Neuron (in vitro differentiated cells): ENCODE results near the gene MRPL32.
"Not testable (repeated sequence)": the region's sequence is repeated elsewhere in the genome, so short reads cannot be mapped to it uniquely, and the experiment has no call there.

Experiments
- H2AFZ ChIP-seq: one replicate; pipeline ENCODE4 v1.6.1; 2013; ENCODE audit warnings: low read depth, mild to moderate bottlenecking, inconsistent platforms, low read length, moderate library complexity
- H3K27me3 ChIP-seq: one replicate; pipeline ENCODE4 v1.6.1; 2013; ENCODE audit warnings: low read length; ENCODE audit not compliant: insufficient read depth
- H3K36me3 ChIP-seq: one replicate; pipeline ENCODE4 v1.6.1; 2013; ENCODE audit warnings: low read length; ENCODE audit not compliant: insufficient read depth
- H3K4me1 ChIP-seq: one replicate; pipeline ENCODE4 v1.6.1; 2013; ENCODE audit warnings: low read length; ENCODE audit not compliant: insufficient read depth
- H3K4me3 ChIP-seq: 2 replicates; pipeline ENCODE4 v1.5.1; 2013; ENCODE audit warnings: mild to moderate bottlenecking, low read length, moderate library complexity
- H3K9me3 ChIP-seq: one replicate; pipeline ENCODE4 v1.6.1; 2013; ENCODE audit warnings: low read length

The MRPL32 gene

DNA sequence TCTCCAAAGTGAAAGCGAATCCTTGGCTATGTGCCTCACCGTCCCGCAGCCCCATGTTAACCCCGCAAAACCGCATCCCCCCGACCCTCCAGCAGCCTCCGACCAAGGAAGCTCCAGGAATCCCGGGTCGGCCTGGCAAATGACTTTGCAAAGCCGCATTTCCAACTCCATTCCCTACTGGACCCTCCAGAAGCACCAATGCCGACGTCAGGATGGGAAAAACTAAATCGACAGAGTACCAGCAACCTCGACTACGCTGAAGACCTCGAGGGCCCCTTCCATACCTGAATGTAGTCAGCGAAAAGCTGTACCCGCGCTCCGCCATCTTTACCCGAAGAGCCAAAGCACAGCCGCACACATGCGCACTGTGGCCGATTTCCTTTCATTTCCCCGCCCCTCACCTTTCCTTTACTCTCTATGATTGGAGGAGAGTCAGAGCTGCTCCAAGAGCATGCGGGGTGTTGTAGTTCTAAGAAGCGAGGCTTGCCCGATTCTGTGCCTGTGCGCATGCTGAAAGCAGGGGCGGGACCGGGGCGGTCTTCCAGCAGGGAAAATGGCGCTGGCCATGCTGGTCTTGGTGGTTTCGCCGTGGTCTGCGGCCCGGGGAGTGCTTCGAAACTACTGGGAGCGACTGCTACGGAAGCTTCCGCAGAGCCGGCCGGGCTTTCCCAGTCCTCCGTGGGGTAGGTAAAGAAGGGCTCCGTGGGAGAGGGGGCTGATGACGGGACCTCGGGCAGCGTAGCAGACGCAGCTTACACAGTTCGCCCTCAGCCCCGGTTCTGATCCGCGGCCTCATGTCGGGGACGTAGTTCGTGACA is at the start of gene MRPL32, which contains the start of gene PSMA2:
Gene MRPL32 (plus strand): TSS at position 543 of the 818 bp plus-strand sequence. CDS start 11 bp downstream, at position 554.
Gene PSMA2 (minus strand): TSS at position 341 of the 818 bp plus-strand sequence. CDS start 16 bp downstream, at position 325.
- Histone ChIP-seq H3K4me1 (peaks cover 13% of the 10 kb centered on the region), H3K9me3 (no peaks in the 10 kb centered on the region), H3K27me3 (no peaks in the 10 kb centered on the region), H2AFZ (peak within 1 kb of the TSS; percentile 84), H3K36me3 (peaks cover 20% of the 10 kb centered on the region), H3K4me3 (peak within 1 kb of the TSS; percentile 85)

DNA sequence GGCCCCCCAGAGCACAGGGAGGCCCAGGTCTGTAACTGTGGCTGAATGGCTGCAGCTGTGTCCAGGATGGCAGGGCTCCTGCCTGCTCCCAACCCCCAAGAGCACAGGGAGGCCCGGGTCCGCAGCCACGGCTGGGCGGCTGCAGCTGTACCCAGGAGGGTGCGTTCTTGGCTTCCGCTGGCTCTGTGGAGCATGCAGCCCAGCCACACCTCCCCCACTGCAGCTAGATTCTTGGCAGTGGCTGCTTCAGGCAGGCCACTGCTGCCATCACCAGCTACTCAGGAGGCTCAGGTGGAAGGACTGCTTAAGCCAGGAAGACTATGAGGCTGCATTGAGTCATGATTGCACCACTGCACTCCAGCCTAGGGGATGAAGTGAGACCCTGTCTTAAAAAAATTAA is 48.2 kb upstream of the MRPL32 start:
- H3K36me3 ChIP-seq: no peaks in the 10 kb centered on the region
- peaks cover 4% of the 10 kb centered on the region for H3K9me3 ChIP-seq
- no peak overlapping the region for H3K4me3 ChIP-seq
- H3K27me3 ChIP-seq: no peaks in the 10 kb centered on the region
- H2AFZ ChIP-seq: no peak overlapping the region
- peaks cover 1% of the 10 kb centered on the region for H3K4me1 ChIP-seq

DNA sequence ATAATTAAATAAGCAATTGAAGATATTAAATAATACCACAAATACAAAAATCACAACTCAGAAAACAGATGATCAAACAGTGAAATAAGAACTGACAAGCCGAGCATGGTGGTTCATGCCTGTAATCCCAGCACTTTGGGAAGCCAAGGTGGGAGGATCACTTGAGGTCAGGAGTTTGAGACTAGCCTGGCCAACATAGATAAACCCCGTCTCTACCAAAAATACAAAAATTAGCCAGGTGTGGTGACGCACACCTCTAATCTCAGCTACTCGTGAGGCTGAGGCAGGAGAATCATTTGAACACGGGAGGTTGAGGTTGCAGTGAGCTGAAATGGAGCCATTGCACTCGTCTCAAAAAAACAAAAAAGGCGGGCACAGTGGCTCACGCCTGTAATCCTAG is 47.0 kb upstream of the MRPL32 start:
- not testable (repeated sequence) for H2AFZ ChIP-seq, H3K36me3 ChIP-seq, H3K4me1 ChIP-seq, H3K9me3 ChIP-seq, H3K27me3 ChIP-seq, H3K4me3 ChIP-seq

DNA sequence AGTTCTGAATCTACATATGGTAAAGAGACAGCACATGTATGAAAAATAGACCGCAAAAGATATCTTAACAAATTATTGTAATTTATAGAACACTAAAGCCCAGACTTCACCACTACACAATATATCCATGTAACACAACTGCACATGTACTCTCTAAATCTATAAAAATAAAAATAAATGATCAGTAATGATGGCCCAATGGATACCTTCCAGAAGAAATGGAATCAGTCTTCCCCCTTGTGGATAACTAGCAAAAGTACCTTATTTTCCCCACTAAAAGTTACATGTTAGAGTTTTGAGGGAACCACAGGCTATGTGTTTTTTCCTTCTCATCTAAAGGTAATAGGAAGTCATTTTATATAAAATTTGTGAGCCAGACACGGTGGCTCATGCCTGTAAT is 46.0 kb upstream of the MRPL32 start:
- Histone ChIP-seq H3K4me3 (no peak overlapping the region), H3K4me1 (peaks cover 6% of the 10 kb centered on the region), H3K9me3 (peaks cover 4% of the 10 kb centered on the region), H3K36me3 (no peaks in the 10 kb centered on the region), H3K27me3 (no peaks in the 10 kb centered on the region), H2AFZ (no peak overlapping the region)

DNA sequence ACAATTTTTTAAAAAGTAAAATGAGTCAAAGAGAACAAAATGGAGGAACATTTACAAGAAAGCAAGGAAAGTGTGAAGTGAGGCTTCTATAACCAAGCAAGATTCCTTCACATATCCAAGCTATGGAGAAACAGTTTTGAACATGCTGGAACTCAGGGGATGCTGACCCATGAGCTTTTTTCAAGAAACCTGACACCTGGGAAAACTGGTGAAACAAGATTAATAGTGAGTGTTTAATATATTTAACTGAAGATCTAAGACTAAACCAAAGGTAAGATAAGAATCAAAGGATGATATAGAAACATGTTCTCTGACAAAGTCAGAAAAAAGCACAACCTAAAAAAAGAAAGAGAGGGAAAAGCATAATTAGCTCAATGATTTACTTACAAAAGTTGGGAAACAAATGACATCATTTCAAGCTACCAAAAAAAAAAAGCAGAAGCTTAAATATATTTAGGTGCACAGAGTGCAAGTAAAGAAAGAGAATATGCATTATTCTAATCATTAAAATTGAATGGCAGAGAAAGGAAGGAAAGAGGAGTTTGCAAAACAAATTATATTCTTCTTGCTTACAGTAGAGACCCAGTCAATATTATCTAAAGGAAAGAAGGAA is 45.2 kb upstream of the MRPL32 start:
- no peaks in the 10 kb centered on the region for H3K27me3 ChIP-seq
- H3K4me3 ChIP-seq: no peak overlapping the region
- peaks cover 6% of the 10 kb centered on the region for H3K4me1 ChIP-seq
- H3K9me3 ChIP-seq: peaks cover 4% of the 10 kb centered on the region
- H2AFZ ChIP-seq: no peak overlapping the region
- no peaks in the 10 kb centered on the region for H3K36me3 ChIP-seq

DNA sequence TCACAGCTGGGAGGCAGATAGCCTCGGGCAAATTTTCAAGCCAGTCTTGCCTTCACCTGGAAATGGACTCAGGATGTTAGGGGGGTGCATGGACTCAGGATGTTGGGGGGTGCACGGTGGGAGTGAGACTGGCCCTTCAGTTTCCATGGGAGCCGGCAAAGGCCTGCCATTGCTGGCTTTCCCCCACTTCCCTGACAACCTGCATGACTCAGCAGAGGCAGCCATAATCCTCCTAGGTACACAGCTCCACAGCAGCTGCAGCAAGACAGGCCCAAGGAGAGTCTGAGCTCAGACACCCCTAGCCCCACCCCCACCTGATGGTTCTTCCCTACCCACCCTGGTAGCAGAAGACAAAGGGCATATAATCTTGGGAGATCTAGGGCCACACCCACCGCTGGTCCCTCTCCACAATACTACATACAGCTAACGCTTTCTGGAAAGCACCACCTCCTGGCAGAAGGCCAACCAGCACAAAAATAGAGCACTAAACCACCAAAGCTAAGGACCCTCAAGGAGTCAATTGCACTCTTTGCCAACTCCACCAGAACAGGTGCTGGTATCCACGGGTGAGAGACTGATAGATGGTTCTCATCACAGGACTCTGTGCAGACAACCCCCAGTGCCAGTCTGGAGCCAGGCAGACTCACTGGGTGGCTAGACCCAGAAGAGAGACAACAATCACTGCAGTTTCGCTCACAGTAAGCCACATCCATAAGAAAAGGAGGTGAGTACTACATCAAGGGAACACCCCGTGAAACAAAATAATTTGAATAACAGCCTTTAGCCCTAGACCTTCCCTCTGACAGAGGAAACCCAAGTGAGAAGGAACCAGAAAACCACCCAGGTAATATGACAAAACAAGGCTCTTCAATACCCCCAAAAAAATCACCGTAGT is 38.6 kb upstream of the MRPL32 start:
- H3K4me1 ChIP-seq: peaks cover 6% of the 10 kb centered on the region
- no peaks in the 10 kb centered on the region for H3K36me3 ChIP-seq
- H3K4me3 ChIP-seq: no peak overlapping the region
- no peak overlapping the region for H2AFZ ChIP-seq
- no peaks in the 10 kb centered on the region for H3K9me3 ChIP-seq
- H3K27me3 ChIP-seq: no peaks in the 10 kb centered on the region

DNA sequence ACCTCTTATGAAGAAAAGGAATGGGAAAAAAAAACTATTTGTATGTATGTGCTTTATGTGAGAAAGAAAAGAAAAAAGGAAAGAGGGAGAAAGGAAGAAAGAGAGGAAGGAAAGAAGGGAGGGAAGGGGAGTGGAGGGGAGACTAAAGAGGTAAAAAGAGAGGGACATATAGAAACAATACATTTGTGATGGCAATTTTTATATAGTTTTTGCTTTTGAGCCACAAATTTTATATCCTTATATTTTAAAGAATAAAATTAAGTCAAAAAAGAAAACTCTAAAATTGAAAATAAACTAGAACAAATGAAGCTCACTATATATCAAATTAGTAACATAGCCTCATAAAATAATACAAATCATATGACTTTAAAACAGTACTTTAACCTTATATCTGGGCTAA is 31.3 kb upstream of the MRPL32 start:
- no peaks in the 10 kb centered on the region for H3K36me3 ChIP-seq
- H2AFZ ChIP-seq: no peak overlapping the region
- H3K27me3 ChIP-seq: no peaks in the 10 kb centered on the region
- no peaks in the 10 kb centered on the region for H3K9me3 ChIP-seq
- H3K4me3 ChIP-seq: no peak overlapping the region
- no peaks in the 10 kb centered on the region for H3K4me1 ChIP-seq

DNA sequence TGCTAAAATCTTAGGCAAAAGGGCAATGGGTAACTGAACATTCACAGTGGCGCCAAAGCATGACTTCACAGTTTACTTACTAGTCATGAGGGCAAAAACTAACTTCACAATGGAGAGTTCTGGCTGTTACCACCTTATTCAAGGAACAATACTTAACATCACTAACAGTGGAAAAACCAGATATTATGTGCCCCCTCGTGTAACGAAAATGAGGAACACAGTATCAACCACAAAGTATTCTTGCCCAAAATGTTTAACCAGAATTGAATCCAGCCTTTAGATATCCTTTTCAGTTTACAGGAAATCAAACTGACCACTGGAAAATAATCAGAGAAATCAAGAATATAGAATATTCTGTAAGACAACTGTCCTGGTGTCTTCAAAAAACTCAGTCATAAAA is 29.8 kb upstream of the MRPL32 start:
- no peaks in the 10 kb centered on the region for H3K4me1 ChIP-seq
- no peak overlapping the region for H3K4me3 ChIP-seq
- H3K9me3 ChIP-seq: no peaks in the 10 kb centered on the region
- H2AFZ ChIP-seq: no peak overlapping the region
- H3K36me3 ChIP-seq: no peaks in the 10 kb centered on the region
- H3K27me3 ChIP-seq: no peaks in the 10 kb centered on the region

DNA sequence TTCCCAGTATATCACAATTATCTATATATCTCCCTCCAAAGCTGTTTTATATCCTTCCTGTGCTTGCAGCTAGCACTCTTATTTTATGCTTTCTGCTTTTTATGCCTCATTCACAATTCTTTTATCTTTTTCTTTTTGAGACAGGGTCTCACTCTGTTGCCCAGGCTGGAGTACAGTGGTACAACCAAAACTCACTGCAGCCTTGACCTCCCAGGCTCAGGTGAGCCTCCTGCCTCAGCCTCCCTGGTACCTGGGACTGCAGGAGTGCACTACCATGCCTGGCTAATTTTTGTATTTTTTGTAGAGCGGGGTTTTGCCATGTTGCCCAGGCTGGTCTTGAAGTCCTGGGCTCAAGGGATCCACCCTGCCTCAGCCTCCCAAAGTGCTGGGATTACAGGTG is 26.0 kb upstream of the MRPL32 start:
- Histone ChIP-seq H3K27me3 (no peaks in the 10 kb centered on the region), H3K4me1 (peaks cover 7% of the 10 kb centered on the region), H3K4me3 (no peak overlapping the region), H3K9me3 (no peaks in the 10 kb centered on the region), H3K36me3 (no peaks in the 10 kb centered on the region), H2AFZ (no peak overlapping the region)

DNA sequence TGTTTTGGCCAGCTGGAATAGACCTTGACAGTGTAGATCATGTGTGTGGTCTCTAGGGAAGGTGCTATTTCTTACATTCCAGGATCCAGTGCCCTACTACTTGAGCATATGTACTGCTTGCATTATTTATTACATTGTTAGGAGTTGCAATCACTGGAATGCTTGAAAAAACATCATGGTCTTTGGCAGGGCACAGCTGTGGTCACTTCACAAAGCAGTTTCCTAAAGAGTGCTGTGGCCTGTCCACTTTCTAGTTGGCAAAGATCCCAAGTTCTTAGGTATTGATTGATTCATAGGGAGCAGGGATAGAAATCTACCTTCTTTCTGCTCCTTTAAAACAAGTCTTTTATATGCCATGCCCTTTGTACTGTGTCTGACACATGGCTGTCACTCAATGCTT is 24.9 kb upstream of the MRPL32 start:
- Histone ChIP-seq H3K4me1 (peaks cover 9% of the 10 kb centered on the region), H3K36me3 (no peaks in the 10 kb centered on the region), H2AFZ (no peak overlapping the region), H3K27me3 (no peaks in the 10 kb centered on the region), H3K9me3 (no peaks in the 10 kb centered on the region), H3K4me3 (no peak overlapping the region)

DNA sequence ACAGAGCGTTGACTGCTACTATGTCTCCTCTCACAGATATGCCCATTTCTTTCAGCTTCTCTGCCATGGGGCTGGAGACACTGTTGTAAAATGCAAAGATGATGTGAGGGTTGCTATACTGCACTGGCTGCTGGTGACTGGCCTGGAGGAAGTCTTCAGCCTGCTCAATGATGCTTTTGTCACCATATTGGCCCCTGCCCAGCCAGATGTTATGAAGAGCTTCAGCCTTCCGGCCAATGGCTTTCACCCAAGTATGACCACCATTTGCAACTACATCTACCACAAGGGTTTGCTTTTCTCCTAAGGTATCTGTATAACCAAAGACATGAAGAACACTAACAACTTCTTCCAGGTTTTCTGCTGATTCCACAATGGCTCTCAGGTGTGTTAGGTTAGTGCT is 21.9 kb upstream of the MRPL32 start:
- Histone ChIP-seq H3K4me1 (peaks cover 13% of the 10 kb centered on the region), H2AFZ (no peak overlapping the region), H3K9me3 (no peaks in the 10 kb centered on the region), H3K4me3 (peak overlapping the region; percentile 89), H3K36me3 (peaks cover 8% of the 10 kb centered on the region), H3K27me3 (no peaks in the 10 kb centered on the region)

DNA sequence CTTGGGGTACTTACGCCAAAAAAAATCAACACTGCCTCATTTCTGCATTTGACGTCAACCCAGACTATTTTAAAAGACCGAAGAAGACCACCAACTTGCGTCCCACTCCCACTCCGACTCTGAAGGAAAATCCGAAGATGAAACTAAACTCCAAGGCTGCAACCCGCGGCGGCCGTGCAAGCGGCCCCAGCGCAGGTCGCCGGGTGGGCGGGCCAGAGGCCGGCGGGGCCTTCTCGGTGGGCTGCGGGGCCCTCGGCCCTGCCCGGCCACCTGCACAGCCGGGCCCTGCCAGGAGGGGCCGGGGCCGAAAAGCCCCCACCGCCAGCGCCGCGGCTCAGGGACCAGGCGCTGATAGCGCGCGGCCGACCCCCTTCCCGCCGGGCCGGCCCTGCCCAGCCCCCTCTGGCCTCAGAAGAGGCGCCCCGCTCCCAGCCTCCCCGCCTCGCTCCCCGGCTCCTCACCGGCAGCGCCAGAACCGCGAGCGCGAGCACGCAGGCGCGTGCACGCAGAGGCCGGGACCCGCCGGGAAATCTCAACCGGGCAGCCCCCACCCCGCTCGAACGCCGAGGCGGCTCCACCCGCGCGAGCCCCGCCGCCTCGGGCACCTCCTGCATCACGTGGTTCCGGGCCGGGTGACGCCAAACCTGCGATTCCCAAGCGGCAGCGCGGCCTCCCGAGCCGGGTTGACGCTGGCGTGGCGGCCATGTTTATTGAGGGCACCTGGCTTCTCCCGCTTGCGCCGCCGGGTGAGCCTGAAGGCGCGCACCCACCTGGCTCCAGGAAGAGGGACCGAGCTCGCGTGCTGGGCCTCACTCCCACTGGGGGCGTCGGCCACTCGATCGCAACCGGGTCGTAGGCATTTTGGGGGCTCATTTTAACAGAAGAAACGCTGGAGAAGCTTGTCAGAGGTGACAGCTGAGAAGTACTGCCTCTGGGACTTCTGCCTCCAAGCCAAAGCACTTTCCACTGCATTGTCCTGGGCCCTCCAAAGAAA is 20.4 kb upstream of the MRPL32 start, which contains the start of gene C7orf25:
Gene C7orf25 (minus strand): TSS at position 617 of the 994 bp plus-strand sequence. CDS start 1,170 bp downstream, outside the sequence.
- Histone ChIP-seq H3K9me3 (no peaks in the 10 kb centered on the region), H3K4me3 (peak within 1 kb of the TSS; percentile 89), H3K27me3 (no peaks in the 10 kb centered on the region), H3K36me3 (peaks cover 21% of the 10 kb centered on the region), H2AFZ (peak within 1 kb of the TSS; percentile 62), H3K4me1 (peaks cover 13% of the 10 kb centered on the region)
